HepG2 (cell line): ENCODE results near the gene STARD13. TPM values are rescaled to one million over a fixed set of nuclear protein-coding genes. Genes with fewer than 3 reads are reported as not detected.

Experiments
- ATAC-seq: fragments of 200-7000 bp; cut with Tn5 transposase; 3 replicates; pipeline ENCODE4 v1.9.1; 2020; ENCODE audit warnings: mild to moderate bottlenecking, moderate library complexity
- BruUV-seq: library from RNA; stranded (reverse); fragments of 400-500 nt; replicated peaks from 2 replicates; lab custom pipeline; 2021; lab: Mats Ljungman, UMichigan
- CTCF ChIA-PET: fragments of 300-600 bp; formaldehyde crosslinking; extraction: SDS; loops from one replicate; lab custom pipeline; 2021; ENCODE audit warnings: low total read pairs, inconsistent platforms, low intra/inter-chr PET ratio; lab: Yijun Ruan, JAX
- POLR2A ChIA-PET: fragments of 350-600 bp; sonication (Branson Sonifier 250); formaldehyde crosslinking; loops from one replicate; lab custom pipeline; 2020; ENCODE audit warnings: antibody characterized with exemption, inconsistent platforms; lab: Yijun Ruan, JAX
- DNase-seq: peaks from one replicate; pipeline ENCODE4 v3.0.0-alpha.2; 2015; ENCODE audit warnings: low spot score
- FAIRE-seq: peaks from 3 replicates; lab custom pipeline; 2011; peaks lifted over from hg19 to GRCh38; lab: Jason Lieb, UNC
- H2AFZ ChIP-seq: one replicate; pipeline ENCODE4 v1.6.1; 2011; ENCODE audit warnings: low read length, inconsistent platforms
- H3K27ac ChIP-seq: fragments of 300-600 bp; 3 replicates; pipeline ENCODE4 v1.8.0; 2011; ENCODE audit warnings: mixed run types, mild to moderate bottlenecking, mixed read lengths, low read length, inconsistent platforms; ENCODE audit not compliant: insufficient read depth; ENCODE audit errors: extremely low read length
- H3K27me3 ChIP-seq, 2 experiments: fragments of 200-600 bp in 1 of 2; 2 replicates in 1 of 2; 3 replicates in 1 of 2; pipeline versions ENCODE4 v1.6.0 to v1.8.0; 2011; ENCODE audit warnings: low read length in 2 of 2, mild to moderate bottlenecking in 2 of 2, moderate library complexity in 2 of 2, inconsistent platforms in 1 of 2; ENCODE audit not compliant: insufficient read depth in 2 of 2, control insufficient read depth in 1 of 2
- H3K36me3 ChIP-seq, 2 experiments: fragments of 200-600 bp in 1 of 2; replicated peaks in 1 of 2; 2 replicates in 1 of 2; 3 replicates in 1 of 2; pipeline versions ENCODE4 v1.5.1 to v1.8.0; 2011; ENCODE audit warnings: low read length in 2 of 2, inconsistent platforms in 1 of 2; ENCODE audit not compliant: insufficient read depth in 2 of 2, control insufficient read depth in 1 of 2
- H3K4me1 ChIP-seq: 2 replicates; pipeline ENCODE4 v1.5.1; 2012; ENCODE audit warnings: low read length, inconsistent platforms; ENCODE audit not compliant: insufficient read depth
- H3K4me2 ChIP-seq: 2 replicates; pipeline ENCODE4 v1.6.0; 2011; ENCODE audit warnings: low read depth, low read length, inconsistent platforms
- H3K4me3 ChIP-seq, 3 experiments: fragments of 200-600 bp in 1 of 3; sonication (generic), shearing (Covaris generic) in 1 of 3; replicated peaks in 1 of 3; 2 replicates each; pipeline ENCODE4 v1.5.1; 2011 to 2016; ENCODE audit warnings: low read length in 3 of 3, inconsistent platforms in 2 of 3, low read depth in 2 of 3, mild to moderate bottlenecking in 2 of 3, control low read depth in 1 of 3, mixed read lengths in 1 of 3; ENCODE audit not compliant: insufficient read depth in 1 of 3
- H3K79me2 ChIP-seq: one replicate; pipeline ENCODE4 v1.6.1; 2011; ENCODE audit warnings: low read length, inconsistent platforms; ENCODE audit not compliant: insufficient read depth
- H3K9ac ChIP-seq: 2 replicates; pipeline ENCODE4 v1.6.0; 2011; ENCODE audit warnings: mild to moderate bottlenecking, low read depth, low read length, inconsistent platforms; ENCODE audit not compliant: insufficient read depth
- H3K9me3 ChIP-seq: 2 replicates; pipeline ENCODE4 v1.5.1; 2012; ENCODE audit warnings: mild to moderate bottlenecking, low read length
- H4K20me1 ChIP-seq: 2 replicates; pipeline ENCODE4 v1.6.0; 2011; ENCODE audit warnings: inconsistent platforms, mild to moderate bottlenecking, low read length, moderate library complexity; ENCODE audit not compliant: insufficient read depth
- ESRRA ChIP-seq: sonication (generic); formaldehyde crosslinking; IDR thresholded peaks from 2 replicates; pipeline ENCODE4 v1.5.1; 2020; ENCODE audit warnings: mild to moderate bottlenecking, low read depth, missing genetic modification reagents
- HINFP ChIP-seq: sonication (generic); formaldehyde crosslinking; IDR thresholded peaks from 2 replicates; pipeline ENCODE4 v1.4.0; 2020; ENCODE audit warnings: low read depth, mild to moderate bottlenecking, missing genetic modification reagents
- REXO4 ChIP-seq: sonication (generic); formaldehyde crosslinking; IDR thresholded peaks from 2 replicates; pipeline ENCODE4 v1.8.0; 2022; ENCODE audit warnings: missing genetic modification reagents, mild to moderate bottlenecking, borderline replicate concordance
- SIN3B ChIP-seq: fragments of 150-350 bp; IDR thresholded peaks from 2 replicates; pipeline ENCODE4 v1.6.1; 2014; ENCODE audit warnings: low read length
- SP1 ChIP-seq, 2 experiments: fragments of 450-650 bp in 1 of 2; sonication (generic) in 1 of 2; formaldehyde crosslinking in 1 of 2; IDR thresholded peaks; 2 replicates each; pipeline versions ENCODE4 v1.4.0 to v1.6.1; 2016 to 2020; ENCODE audit warnings: missing genetic modification reagents in 1 of 2
- TRAFD1 ChIP-seq: sonication (generic); formaldehyde crosslinking; IDR thresholded peaks from 2 replicates; pipeline ENCODE4 v1.5.1; 2020; ENCODE audit warnings: missing genetic modification reagents, mild to moderate bottlenecking, borderline replicate concordance
- ZBTB49 ChIP-seq: sonication (generic); formaldehyde crosslinking; IDR thresholded peaks from 2 replicates; pipeline ENCODE4 v1.4.0; 2020; ENCODE audit warnings: missing genetic modification reagents, borderline replicate concordance
- ZFP90 ChIP-seq: sonication (generic); formaldehyde crosslinking; IDR thresholded peaks from 2 replicates; pipeline ENCODE4 v1.8.0; 2022; ENCODE audit warnings: missing genetic modification reagents, mild to moderate bottlenecking, inconsistent platforms, borderline replicate concordance
- ZNF136 ChIP-seq: sonication (generic); formaldehyde crosslinking; IDR thresholded peaks from 2 replicates; pipeline ENCODE4 v1.8.1; 2022; ENCODE audit warnings: low read depth, mild to moderate bottlenecking, moderate library complexity, missing genetic modification reagents
- ZNF282 ChIP-seq: fragments of 450-650 bp; IDR thresholded peaks from 2 replicates; pipeline ENCODE4 v1.6.1; 2018; ENCODE audit not compliant: partially characterized antibody
- ZNF44 ChIP-seq: sonication (generic); formaldehyde crosslinking; IDR thresholded peaks from 2 replicates; pipeline ENCODE4 v1.5.1; 2020; ENCODE audit warnings: mild to moderate bottlenecking, missing genetic modification reagents
- ZNF577 ChIP-seq: sonication (generic); formaldehyde crosslinking; IDR thresholded peaks from 2 replicates; pipeline ENCODE4 v1.4.0; 2020; ENCODE audit warnings: mild to moderate bottlenecking, low read depth, missing genetic modification reagents, borderline replicate concordance
- ZNF607 ChIP-seq: sonication (generic); formaldehyde crosslinking; IDR thresholded peaks from 2 replicates; pipeline ENCODE4 v1.5.1; 2020; ENCODE audit warnings: missing genetic modification reagents, mild to moderate bottlenecking, borderline replicate concordance
- ZNF644 ChIP-seq: IDR thresholded peaks from 2 replicates; pipeline ENCODE4 v1.6.1; 2016; ENCODE audit warnings: low read depth
- WGBS: methylation state at CpG from one replicate; pipeline ENCODE4 v1.1.6; 2017; ENCODE audit warnings: low lambda C conversion rate; 5-methylcytosine and 5-hydroxymethylcytosine counted together
- in situ Hi-C: cut with HindIII; loops from 2 replicates; pipeline ENCODE4 v1.10.0; 2017; ENCODE audit warnings: low pct_unique_long_range_greater_than_20kb; ENCODE audit not compliant: extremely low pct_ligation_motif_present
- intact Hi-C: fragments of 100-400 bp; cut with micrococcal nuclease; formaldehyde crosslinking; loops from one replicate; pipeline ENCODE4 v1.10.0; 2022; ENCODE audit not compliant: unreplicated experiment
- polyA plus RNA-seq, 8 experiments: library from polyadenylated mRNA; depleted of rRNA in 3 of 8; stranded (reverse) in 7 of 8; unstranded in 1 of 8; fragments of >200 nt; fragmentation: Illumina TruSeq in 4 of 8; extraction: Trizol in 4 of 8; gene quantifications; 2 replicates each; pipeline versions ENCODE4 v1.2.1 to v1.2.3, GENCODE V29; 2011 to 2016; ENCODE audit warnings: low read depth in 4 of 8, missing spikeins in 1 of 8, mixed read lengths in 1 of 8; ENCODE audit not compliant: insufficient read depth in 1 of 8
- total RNA-seq, 5 experiments: library from RNA; depleted of rRNA; stranded (reverse); fragments of >200 nt; fragmentation: Illumina TruSeq; extraction: Trizol; gene quantifications; 2 replicates each; pipeline ENCODE4 v1.2.3, GENCODE V29; 2016; ENCODE audit warnings: low read depth in 1 of 5

The STARD13 gene
- total and polyA plus RNA-seq, 2 of the 13 experiments (the other 11 are each of a cell fraction or from before 2014, with no cell fraction given), result 12.8 to 14.3 TPM

- H4K20me1 ChIP-seq, result no peaks in the 10 kb centered on the region; the same call in 1 of the 2 replicates
- no peak overlapping the region for H3K27ac ChIP-seq
- ATAC-seq, result no peak
- peaks cover 45% of the 10 kb centered on the region for H3K4me1 ChIP-seq
- TF ChIP-seq ZNF644 (no peak), ZBTB49 (CRISPR knock-in tag) (no peak), ZNF282 (no peak), ZNF44 (CRISPR knock-in tag) (no peak), ZNF577 (CRISPR knock-in tag) (no peak), TRAFD1 (no peak), REXO4 (no peak), SP1 (IDR thresholded peaks at IDR 0.05) (no peak), SP1 (CRISPR knock-in tag; IDR thresholded peaks at IDR 0.05) (no peak), ZFP90 (CRISPR knock-in tag) (no peak), SIN3B (no peak), ZNF136 (CRISPR knock-in tag) (no peak), ESRRA (no peak), HINFP (no peak), ZNF607 (CRISPR knock-in tag) (no peak)
- TF ChIP-seq, all 625 proteins: peak for 0
- POLR2A ChIA-PET, result interaction anchor here (1.3 kb wide), 1 partner anchor 21 kb away, joined by 3 read pairs; no protein-coding TSS in a partner anchor
- BruUV-seq, result no TSS peak
- in situ Hi-C loops, result no loop called here
- intact Hi-C loops, result no loop called here
- FAIRE-seq (no peak), DNase-seq (no peak)
- Histone ChIP-seq H3K9ac (no peak overlapping the region), H3K79me2 (peaks cover 29% of the 10 kb centered on the region), H3K4me3 (no peak overlapping the region), H3K36me3 (peaks cover 0 to 4% of the 10 kb centered on the region in 2 experiments; a peak in 2 of 5 replicates), H3K27me3 (no peaks in the 10 kb centered on the region), H3K4me2 (no peak overlapping the region), H2AFZ (no peak overlapping the region), H3K9me3 (no peaks in the 10 kb centered on the region)
- 97% methylated on average over 13 of the region's 13 CpGs for WGBS
- CTCF ChIA-PET, result no interaction called here
Observed at GRCh38 chr13:33197541-33197971, 88.0 kb downstream of the STARD13 start.
